ENCODE measurements around the gene CES3. TPM values are rescaled to one million over a fixed set of nuclear protein-coding genes. Genes with fewer than 3 reads are reported as not detected.

Gene CES3
- total RNA-seq, 1 donor from 2014 or later = 0.98 TPM

- H3K27me3 ChIP-seq = no peaks in the 10 kb centered on the region
- H3K4me3 ChIP-seq = peak overlapping the region; percentile 52 to 69
- no peak overlapping the region for H3K27ac ChIP-seq
- H3K36me3 ChIP-seq = peaks cover 0 to 15% of the 10 kb centered on the region in 2 donors
- DNase-seq (ENCODE audit: extremely low spot score in 2 of 2) = no peak
- intact Hi-C loops (cut with DNase I) = no loop called here
- TF ChIP-seq POLR2A (IDR thresholded peaks at IDR 0.05) (no peak), CTCF (IDR thresholded peaks at IDR 0.05) (peak; percentile 80 to 91 (median 80)), POLR2AphosphoS5 (IDR thresholded peaks at IDR 0.05; ENCODE audit: insufficient read depth in 1 of 2, low read depth in 1 of 2) (peak in 1 of 2 donors; percentile 69)
- no peaks in the 10 kb centered on the region for H3K9me3 ChIP-seq
- peaks cover 21% of the 10 kb centered on the region for H3K4me1 ChIP-seq
Observed at GRCh38 chr16:66947302-66948065, 13.6 kb upstream of the CES3 start.

DNA sequence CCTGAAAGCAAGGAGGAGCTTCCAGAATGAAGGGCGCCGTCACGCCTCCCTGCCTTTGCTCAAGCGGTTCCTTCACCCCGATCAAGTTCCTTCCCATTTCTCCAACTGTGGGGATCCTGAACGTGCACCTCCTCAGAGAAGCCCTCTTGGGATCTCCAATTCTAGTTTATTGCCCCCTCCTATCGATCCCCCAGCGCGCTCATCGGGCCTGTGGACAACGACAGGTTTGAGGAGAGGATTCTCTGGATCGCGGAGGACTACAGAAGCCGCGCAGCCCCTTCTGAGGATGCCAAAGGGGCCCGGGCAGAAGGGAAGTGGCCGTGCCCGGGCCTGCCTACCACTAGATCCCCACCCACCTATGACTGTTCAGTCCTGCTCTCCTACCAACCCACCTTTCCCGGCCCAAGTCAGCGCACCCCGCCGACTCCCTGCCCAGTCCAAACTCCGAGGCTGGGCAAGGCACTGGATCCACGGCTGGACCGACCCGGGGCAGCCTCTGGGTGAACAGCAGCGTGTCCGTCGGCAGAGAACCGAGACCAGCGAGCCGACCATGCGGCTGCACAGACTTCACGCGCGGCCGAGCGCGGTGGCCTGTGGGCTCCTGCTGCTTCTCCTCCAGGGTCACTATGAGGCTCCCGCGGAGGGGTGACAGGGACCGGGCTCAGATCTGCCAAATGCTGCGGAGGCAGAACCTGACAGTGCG is 12.8 kb upstream of the CES3 start:
- H3K27me3 ChIP-seq = no peaks in the 10 kb centered on the region
- peaks cover 0 to 7% of the 10 kb centered on the region in 2 donors for H3K36me3 ChIP-seq
- no peaks in the 10 kb centered on the region for H3K9me3 ChIP-seq
- TF ChIP-seq CTCF (IDR thresholded peaks at IDR 0.05) = no peak
- no peak for TF ChIP-seq POLR2A (IDR thresholded peaks at IDR 0.05)
- no peak for TF ChIP-seq POLR2AphosphoS5 (IDR thresholded peaks at IDR 0.05; ENCODE audit: insufficient read depth in 1 of 2, low read depth in 1 of 2)
- no peak for DNase-seq (ENCODE audit: extremely low spot score in 2 of 2)
- no peak overlapping the region for H3K27ac ChIP-seq
- H3K4me1 ChIP-seq = peaks cover 21% of the 10 kb centered on the region
- H3K4me3 ChIP-seq = peak overlapping the region; percentile 52 to 69
- intact Hi-C loops (cut with DNase I) = no loop called here

DNA sequence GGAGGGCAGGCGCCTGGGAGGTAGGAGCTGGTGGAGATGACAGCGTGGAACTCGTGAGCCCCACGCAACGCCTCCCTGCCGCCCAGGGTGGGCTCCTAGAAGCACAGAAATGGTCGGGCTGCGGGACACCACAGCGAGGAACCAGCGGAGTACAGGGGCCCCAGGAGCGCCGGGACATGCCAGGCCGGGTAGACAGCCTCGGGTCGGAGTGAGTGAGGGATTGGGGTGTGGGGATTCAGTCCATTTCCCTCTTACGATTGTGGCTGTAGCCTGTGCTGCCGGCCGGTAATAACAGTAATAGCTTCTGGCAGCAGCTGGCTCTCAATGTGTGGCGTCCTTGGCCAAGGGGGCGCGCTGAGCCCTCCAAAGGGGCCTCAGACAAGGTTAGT is 12.2 kb upstream of the CES3 start:
- peaks cover 21% of the 10 kb centered on the region for H3K4me1 ChIP-seq
- no peak overlapping the region for H3K27ac ChIP-seq
- intact Hi-C loops (cut with DNase I) = no loop called here
- TF ChIP-seq CTCF (IDR thresholded peaks at IDR 0.05) (no peak), POLR2AphosphoS5 (IDR thresholded peaks at IDR 0.05; ENCODE audit: insufficient read depth in 1 of 2, low read depth in 1 of 2) (no peak), POLR2A (IDR thresholded peaks at IDR 0.05) (no peak)
- H3K27me3 ChIP-seq = no peaks in the 10 kb centered on the region
- no peak for DNase-seq (ENCODE audit: extremely low spot score in 2 of 2)
- no peaks in the 10 kb centered on the region for H3K9me3 ChIP-seq
- H3K36me3 ChIP-seq = peaks cover 0 to 2% of the 10 kb centered on the region in 2 donors
- H3K4me3 ChIP-seq = peak overlapping the region; percentile 52 to 69

- peaks cover 21% of the 10 kb centered on the region for H3K4me1 ChIP-seq
- no peaks in the 10 kb centered on the region for H3K9me3 ChIP-seq
- H3K27me3 ChIP-seq = no peaks in the 10 kb centered on the region
- H3K4me3 ChIP-seq = no peak overlapping the region
- no peaks in the 10 kb centered on the region for H3K36me3 ChIP-seq
- intact Hi-C loops (cut with DNase I) = no loop called here
- TF ChIP-seq POLR2AphosphoS5 (IDR thresholded peaks at IDR 0.05; ENCODE audit: insufficient read depth in 1 of 2, low read depth in 1 of 2) (no peak), POLR2A (IDR thresholded peaks at IDR 0.05) (no peak), CTCF (IDR thresholded peaks at IDR 0.05) (no peak)
- H3K27ac ChIP-seq = no peak overlapping the region
- no peak for DNase-seq (ENCODE audit: extremely low spot score in 2 of 2)
Observed at GRCh38 chr16:66949472-66949871, 11.6 kb upstream of the CES3 start.

DNA sequence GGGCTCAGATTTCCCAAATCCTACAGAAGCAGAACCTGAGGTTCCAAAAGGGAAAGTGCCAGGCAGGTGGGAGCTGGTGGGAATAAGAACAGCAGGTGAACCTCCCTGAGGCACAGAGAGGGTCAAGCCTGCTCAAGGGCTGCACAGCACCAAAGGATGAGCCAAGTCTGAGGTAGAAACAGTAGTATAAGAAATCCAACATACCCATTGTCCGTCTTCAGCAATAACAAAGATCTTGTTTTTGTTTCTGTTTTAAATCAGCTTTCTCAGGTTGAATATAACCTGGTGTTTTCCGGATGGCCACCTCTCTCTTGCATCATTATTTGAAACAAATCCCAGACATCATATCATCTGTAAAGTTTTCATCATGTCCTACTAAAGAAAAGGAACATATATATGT is 10.6 kb upstream of the CES3 start:
- H3K9me3 ChIP-seq = no peaks in the 10 kb centered on the region
- no peaks in the 10 kb centered on the region for H3K27me3 ChIP-seq
- no peak for TF ChIP-seq CTCF (IDR thresholded peaks at IDR 0.05)
- no peak for TF ChIP-seq POLR2A (IDR thresholded peaks at IDR 0.05)
- TF ChIP-seq POLR2AphosphoS5 (IDR thresholded peaks at IDR 0.05; ENCODE audit: insufficient read depth in 1 of 2, low read depth in 1 of 2) = no peak
- no peak overlapping the region for H3K4me3 ChIP-seq
- no peak overlapping the region for H3K27ac ChIP-seq
- H3K36me3 ChIP-seq = no peaks in the 10 kb centered on the region
- DNase-seq (ENCODE audit: extremely low spot score in 2 of 2) = no peak
- intact Hi-C loops (cut with DNase I) = no loop called here
- H3K4me1 ChIP-seq = peaks cover 21% of the 10 kb centered on the region

All from vagina (tissue), 2 donors.